ENCODE data around the gene ETV3.

The ETV3 gene

DNA sequence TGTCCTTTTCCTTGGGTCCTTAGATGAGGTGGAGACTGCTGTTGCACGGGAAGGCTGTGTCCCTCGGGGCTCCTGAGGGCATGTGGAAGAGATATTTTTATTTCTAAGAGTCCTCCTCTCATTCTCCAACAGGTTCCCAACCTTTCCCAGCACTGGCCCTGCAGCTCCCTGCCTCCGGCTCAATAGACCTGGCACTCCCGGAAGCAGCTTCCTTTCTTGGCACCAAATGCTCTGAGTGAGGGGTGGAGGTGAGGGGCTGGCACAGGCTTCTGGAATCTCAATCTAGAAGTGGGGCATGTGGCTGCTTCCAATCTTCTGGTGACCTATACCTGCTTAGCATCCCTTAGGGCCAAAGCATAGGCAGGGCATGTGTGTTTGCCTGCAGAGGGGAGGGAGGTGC, 43.1 kb downstream of the ETV3 start:
- no peak for DNase-seq (ENCODE audit: low read depth in 1 of 2, low spot score in 1 of 2)

DNA sequence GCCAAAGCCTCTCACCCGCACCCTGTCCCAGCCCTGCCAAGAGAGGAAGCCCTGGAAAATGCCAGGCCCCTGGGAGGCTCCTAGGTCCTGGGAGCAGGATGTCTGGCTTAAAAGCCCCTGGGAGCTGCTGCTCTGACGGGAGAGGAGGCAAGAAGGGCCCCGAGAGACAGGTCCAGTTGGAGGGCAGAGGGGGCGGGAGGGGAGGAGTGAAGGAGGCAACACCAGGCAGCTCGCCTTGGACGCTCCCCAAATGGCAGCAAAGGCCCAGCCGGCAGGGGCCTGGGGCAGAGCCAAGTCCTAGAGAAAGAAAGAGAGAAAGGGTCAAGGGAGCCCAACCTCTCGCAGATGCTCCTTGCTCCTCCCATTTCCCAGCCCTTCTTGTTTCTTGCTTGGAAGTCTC, 45.4 kb downstream of the ETV3 start:
- DNase-seq (ENCODE audit: low read depth in 1 of 2, low spot score in 1 of 2): no peak

DNA sequence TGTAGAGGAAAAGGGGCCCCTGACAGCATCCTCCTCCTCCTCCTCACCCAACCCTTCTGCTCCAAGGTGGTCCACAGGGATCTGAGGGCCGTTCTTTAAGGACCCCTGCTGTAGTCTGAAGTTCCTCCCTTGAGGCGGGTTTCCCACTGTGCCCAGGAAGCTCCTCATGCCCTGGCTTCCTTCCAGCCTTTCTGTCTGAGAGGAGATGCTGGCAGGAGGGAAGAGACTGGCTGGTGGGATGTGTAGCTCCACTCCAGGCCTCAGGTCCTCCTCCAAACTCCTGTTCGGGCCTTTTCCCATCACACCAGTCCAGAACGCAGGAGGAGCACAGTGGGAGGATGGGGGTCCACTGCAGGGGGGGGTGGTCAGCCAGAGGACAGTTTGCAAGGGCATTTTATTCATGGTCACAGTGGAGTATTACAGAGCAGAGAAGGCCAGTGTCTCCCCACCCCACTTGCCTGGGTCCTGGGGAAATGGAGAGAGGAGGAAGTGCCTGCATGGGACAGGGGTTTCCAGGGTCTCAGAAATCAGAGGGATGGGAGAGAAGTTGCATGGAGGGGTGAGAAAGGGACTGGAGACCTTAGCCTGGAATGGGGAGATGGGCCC, 46.4 kb downstream of the ETV3 start:
- no peak for DNase-seq (ENCODE audit: low read depth in 1 of 2, low spot score in 1 of 2)

DNA sequence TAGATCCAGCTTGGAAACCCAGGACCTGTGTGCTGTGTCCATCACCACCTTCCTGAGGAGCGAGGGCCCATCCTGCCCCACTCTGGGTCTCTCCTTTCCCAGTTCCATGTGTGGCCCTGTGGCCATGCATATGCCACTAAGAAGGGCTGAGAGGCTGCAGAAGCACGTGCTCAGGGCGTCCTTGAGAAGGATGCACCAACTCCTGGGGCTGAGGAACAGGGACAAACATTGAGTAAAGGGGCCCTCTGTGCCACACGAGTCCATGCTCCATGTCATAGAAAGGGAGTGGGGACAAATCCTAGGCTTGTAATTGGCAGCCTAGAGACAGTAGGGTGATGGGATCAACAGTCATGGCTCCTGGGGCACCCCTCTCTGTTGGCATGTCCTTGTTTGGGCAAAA, 47.0 kb downstream of the ETV3 start:
- no peak for DNase-seq (ENCODE audit: low read depth in 1 of 2, low spot score in 1 of 2)

DNA sequence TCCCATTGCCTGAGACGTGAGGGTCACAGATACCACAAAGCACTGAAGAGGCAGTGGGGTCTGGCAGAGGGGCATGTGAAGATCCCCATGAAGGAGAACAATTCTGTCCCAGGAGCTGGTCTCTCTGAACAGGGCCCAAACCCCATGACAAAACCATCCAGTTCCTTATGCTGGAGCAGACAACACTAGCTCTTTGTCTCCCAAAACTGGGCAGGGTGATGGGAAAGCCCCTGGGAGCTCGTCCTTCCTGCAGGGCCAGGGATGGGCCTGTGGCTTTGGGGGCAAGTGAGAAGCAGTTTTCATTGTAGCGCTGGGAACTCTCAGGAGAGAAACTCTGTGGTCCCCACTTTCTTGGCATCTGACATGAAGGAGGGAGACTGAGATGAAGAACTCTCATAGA, 47.4 kb downstream of the ETV3 start:
- DNase-seq (ENCODE audit: low read depth in 1 of 2, low spot score in 1 of 2): no peak

DNA sequence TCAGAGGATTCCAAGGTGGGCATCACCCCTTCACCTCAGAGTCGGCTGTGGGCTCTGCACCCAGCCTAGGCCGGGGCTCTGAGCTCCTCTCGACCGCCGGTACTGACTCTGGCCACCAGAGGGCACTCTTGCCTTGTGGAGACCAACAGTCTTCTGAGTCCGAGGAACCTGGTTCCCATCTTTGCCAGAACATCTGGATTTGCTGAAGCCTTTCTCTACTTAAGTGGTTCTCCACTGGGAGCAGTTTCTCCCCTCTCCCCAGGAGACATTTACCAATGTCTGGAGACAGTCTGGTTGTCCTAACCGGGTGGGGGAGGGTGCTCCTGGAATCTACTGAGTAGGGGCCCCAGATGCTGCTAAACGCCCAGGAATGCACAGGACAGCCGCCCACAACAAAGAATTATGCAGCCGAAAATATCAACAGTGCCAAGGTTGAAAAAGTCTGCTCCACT, 48.0 kb downstream of the ETV3 start:
- DNase-seq (ENCODE audit: low read depth in 1 of 2, low spot score in 1 of 2): peak; percentile 80 to 84

DNA sequence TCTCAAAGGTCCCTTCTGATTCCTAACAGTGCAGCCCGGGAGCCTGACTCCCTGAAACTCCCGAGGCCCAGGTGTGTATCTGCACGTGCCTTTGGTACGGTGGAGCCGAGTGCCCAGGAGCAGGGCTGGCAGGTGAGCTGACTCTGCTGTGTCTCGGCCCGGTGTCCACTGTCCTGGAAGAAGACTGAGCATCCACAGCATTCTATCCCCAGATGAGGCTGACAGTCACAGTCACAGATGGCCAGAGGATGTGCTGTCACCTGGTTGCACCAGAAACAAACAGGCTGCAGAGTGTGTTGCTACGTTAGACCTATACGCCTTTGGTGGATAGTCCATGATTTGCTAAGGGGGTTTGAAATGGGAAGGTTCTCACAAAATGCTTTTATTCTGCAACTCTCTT, 48.4 kb downstream of the ETV3 start:
- DNase-seq (ENCODE audit: low read depth in 1 of 2, low spot score in 1 of 2): no peak

DNA sequence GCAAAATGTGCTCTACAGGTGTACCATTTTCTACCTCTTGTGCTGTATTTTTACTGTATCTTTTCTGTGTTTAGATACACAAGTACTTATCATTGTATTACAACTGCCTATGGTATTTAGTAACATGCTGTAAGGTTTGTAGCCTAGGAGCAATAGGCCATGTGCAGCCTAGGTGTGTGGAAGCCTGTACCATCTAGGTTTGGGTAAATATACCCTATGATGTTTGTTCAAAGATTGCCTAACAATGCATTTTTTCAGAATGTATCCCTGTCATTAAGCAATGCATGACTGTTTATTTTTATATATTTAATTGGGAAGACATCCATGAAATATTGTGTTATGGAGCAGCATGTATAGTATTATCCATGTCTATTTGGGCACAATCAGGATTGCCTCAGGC, 49.6 kb downstream of the ETV3 start:
- DNase-seq (ENCODE audit: low read depth in 1 of 2, low spot score in 1 of 2): no peak

DNA sequence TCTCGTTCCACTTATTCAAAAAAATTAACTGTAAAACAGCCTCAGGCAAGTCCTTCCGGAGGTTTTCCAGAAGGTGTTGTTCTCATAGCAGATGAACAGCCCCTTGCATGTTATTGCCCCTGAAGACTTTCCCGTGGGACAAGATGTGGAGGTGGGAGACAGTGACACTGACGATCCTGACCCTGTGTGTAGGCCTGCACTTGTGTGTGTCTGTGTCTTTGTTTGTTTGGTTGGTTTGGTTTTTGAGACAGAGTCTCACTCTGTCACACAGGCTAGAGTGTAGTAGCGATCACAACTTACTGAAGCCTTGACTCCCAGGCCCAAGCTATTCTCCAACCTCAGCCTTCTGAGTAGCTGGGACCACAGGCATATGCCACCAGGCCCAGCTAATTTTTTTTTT, 51.2 kb downstream of the ETV3 start:
- no peak for DNase-seq (ENCODE audit: low read depth in 1 of 2, low spot score in 1 of 2)

DNA sequence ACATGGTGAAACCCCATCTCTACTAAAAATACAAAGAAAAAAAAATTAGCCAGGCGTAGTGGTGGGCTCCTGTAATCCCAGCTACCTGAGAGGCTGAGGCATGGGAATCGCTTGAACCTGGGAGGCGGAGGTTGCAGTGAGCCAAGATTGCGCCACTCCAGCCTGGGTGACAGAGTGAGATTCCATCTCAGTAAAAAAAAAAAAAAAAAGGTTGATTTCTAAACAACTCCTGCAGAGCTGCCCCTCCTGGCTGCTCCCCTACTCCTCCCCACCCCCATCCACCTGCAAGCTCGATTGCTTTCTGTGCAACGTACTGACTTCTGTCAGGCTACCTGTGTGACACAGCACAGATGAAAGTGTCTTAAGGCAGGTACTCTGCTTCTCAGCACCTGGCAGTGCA, 51.9 kb downstream of the ETV3 start:
- DNase-seq (ENCODE audit: low read depth in 1 of 2, low spot score in 1 of 2): no peak

DNA sequence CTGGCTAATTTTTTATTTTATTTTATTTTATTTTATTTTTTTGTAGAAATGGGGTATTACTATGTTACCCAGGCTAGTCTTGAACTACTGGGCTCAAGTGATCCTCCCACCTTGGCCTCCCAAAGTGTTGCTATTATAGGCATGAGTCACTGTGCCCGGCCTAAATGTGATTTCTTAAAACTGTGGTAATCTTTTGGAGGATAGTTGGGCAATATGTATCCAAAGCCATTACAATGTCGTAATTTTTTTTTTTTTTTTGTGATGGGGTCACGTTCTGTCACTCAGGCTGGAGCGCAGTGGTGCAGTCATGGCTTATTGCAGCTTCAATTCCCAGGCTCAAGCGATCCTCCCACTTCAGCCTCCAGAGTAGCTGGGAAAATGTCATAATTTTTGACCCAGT, 52.8 kb downstream of the ETV3 start:
- DNase-seq (ENCODE audit: low read depth in 1 of 2, low spot score in 1 of 2): no peak

DNA sequence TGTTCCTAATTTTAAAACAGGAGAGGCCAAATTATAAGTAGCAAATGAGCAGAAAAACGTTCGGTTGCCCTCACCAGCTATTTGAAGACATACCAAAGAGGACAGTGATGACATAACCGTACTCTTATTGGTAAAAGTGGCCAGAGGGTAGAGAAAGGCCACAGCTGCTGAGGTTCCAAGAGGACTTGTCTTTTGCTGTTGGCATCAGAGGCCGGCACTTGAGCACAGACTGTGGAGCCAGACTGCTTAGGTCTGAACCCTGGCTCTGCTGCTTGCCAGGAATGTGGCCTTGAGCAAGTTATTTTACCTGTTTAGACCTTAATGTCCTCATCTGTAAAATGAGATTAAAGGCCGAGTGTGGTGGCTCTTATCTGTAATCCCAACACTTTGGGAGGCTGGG, 53.5 kb downstream of the ETV3 start:
- DNase-seq (ENCODE audit: low read depth in 1 of 2, low spot score in 1 of 2): no peak

DNA sequence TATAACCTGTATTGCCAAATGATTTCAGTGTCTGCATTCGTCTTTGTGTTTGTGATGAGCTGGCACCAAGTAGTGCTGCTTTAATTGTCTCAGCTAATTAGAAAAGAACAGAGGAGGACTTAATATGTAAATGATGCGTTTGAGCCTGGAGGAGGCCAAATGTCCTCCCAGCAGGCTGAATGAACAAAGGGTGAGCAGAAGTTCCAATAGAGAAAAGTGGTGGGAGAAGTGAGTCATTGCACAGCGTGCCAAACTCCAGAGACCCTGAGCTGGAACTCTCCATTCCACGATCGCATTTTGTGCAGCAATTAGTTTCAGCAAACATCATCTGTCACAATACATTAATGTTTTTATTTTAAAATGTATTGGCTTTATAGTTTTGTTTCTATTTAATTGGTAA, 56.5 kb downstream of the ETV3 start:
- DNase-seq (ENCODE audit: low read depth in 1 of 2, low spot score in 1 of 2): no peak

DNA sequence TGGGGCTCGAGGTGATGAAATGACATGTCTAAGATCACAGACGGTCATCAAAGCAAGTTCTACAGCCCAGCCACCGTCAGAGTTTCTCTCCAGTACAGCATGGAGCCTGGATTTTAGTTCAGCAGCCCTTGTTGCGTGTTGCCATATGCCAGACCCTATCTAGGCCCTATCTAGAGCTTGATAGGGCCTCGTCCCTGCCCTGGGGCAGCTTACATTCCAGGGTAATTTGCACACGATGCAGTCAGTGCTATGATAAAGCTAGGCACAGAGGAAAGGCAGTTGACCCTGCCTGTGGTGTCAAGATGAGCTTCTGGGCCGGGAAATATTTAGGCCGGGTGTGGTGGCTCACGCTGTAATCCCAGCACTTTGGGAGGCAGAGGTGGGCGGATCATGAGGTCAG, 57.5 kb downstream of the ETV3 start:
- DNase-seq (ENCODE audit: low read depth in 1 of 2, low spot score in 1 of 2): no peak

DNA sequence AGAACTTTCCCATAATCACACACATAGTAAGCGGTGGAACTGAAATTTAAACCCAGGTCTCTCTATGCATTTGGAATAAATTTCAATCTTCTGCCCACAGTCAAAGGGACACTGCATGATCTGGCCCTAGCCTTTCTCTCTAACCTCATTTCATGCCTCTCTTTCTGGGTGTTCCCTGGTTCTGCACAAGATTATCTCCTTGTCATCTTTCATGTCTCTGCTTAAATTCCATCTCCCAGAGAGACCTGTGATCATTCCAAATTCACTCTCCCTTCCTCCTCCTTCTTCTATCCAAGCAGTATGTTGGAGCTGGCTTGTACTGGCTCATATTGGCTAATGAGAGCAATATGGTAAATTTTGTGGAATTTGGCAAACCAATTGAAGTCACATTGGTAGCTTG, 60.8 kb downstream of the ETV3 start:
- no peak for DNase-seq (ENCODE audit: low read depth in 1 of 2, low spot score in 1 of 2)

DNA sequence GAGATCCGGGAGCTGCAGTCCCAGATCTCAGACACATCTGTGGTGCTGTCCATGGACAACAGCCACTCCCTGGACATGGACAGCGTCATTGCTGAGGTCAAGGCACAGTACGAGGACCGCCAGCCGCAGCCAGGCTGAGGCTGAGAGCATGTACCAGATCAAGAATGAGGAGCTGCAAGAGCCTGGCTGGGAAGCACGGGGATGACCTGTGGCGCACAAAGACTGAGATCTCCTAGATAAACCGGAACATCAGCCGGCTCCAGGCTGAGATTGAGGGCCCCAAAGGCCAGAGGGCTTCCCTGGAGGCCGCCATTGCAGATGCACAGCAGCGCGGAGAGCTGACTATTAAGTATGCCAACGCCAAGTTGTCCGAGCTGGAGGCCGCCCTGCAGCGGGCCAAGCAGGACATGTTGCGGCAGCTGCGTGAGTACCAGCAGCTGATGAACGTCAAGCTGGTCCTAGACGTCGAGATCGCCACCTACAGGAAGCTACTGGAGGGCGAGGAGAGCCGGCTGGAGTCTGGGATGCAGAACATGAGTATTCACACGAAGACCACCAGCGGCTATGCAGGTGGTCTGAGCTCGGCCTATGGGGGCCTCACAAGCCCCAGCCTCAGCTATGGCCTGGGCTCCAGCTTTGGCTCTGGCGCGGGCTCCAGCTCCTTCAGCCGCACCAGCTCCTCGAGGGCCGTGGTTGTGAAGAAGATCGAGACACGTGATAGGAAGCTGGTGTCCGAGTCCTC, 64.1 kb downstream of the ETV3 start:
- peak; percentile 6 to 11 for DNase-seq (ENCODE audit: low read depth in 1 of 2, low spot score in 1 of 2)

Data from activated CD4-positive, alpha-beta T cell treated with anti-CD3 and anti-CD28 coated beads, Interleukin-2, amount 50 U/mL, for 24 hours (primary cell).